Choroid plexus epithelial cell (primary cell): ENCODE results near the gene PICALM.

Experiments used
- DNase-seq: peaks from one replicate; pipeline ENCODE4 v3.0.0-alpha.2; 2010; ENCODE audit warnings: low read depth
- H3K4me3 ChIP-seq: 2 replicates; pipeline ENCODE4 v1.5.1; 2011; ENCODE audit warnings: low read depth, mild to moderate bottlenecking, control low read depth, low read length, moderate library complexity
- TF ChIP-seq, protein P1 (sequence below): conservative IDR thresholded peaks from 2 replicates; pipeline ENCODE4 v1.5.1; 2011; ENCODE audit warnings: low read depth, mild to moderate bottlenecking, control low read depth, inconsistent platforms, low read length, moderate library complexity

Gene PICALM

DNA sequence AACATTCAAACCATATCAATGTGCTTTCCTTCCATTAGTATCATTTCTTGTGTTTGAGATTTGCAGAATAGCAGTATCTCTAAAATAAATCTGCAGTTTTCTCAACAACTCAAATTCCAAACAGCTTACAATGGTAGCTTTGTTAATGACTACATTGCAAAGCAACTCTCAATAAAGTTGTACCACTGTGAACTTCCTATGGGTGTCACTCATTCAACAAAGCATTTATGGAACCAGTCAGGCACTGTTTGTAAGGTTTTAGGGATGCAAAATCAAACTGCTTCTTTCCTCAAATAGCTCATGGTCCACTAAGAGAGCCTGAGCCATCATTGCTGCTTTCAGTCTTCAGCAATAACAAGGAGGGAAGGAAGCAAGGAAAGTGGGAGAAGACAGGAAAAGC, 122.7 kb downstream of the PICALM start:
- H3K4me3 ChIP-seq = no peak overlapping the region
- DNase-seq = peak; percentile 32
- TF ChIP-seq, protein P1, sequence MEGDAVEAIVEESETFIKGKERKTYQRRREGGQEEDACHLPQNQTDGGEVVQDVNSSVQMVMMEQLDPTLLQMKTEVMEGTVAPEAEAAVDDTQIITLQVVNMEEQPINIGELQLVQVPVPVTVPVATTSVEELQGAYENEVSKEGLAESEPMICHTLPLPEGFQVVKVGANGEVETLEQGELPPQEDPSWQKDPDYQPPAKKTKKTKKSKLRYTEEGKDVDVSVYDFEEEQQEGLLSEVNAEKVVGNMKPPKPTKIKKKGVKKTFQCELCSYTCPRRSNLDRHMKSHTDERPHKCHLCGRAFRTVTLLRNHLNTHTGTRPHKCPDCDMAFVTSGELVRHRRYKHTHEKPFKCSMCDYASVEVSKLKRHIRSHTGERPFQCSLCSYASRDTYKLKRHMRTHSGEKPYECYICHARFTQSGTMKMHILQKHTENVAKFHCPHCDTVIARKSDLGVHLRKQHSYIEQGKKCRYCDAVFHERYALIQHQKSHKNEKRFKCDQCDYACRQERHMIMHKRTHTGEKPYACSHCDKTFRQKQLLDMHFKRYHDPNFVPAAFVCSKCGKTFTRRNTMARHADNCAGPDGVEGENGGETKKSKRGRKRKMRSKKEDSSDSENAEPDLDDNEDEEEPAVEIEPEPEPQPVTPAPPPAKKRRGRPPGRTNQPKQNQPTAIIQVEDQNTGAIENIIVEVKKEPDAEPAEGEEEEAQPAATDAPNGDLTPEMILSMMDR = no peak

DNA sequence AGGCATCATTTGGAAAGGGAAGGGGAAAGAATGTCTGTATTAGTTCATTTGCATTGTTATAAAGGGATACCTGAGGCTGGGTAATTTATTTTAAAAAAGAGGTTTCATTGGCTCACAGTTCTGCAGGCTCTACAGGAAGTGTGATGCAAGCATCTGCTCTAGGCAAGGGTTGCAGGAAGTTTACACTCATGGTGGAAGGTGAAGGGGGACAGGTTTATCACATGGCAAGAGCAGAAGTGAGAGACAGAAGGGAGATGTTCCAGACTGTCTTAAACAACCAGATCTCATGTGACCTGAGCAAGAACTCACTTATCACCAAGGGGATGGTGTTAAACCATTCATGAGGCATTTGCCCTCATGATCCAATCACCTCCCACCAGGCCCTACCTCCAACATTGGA, 123.1 kb downstream of the PICALM start:
- TF ChIP-seq, protein P1 = no peak
- no peak for DNase-seq
- H3K4me3 ChIP-seq = no peak overlapping the region

DNA sequence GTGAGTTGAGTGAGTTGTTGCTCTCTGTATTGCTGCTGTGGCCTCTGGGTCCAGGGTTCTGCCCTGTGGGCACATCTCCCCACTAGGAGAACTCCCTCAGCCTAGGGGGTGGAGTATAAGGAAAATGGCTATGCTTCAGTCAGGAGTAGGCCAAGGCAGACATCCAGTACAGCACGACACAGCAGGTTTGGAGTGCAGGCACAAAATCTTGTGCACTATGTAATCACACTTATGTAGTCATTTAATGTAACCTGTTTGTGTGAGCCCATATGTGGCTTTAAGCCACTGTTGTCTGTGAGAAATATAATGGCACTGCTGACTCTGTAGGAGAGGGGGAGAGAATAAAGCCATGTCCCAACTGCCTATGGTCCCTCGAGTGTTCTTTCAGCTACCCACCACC, 123.6 kb downstream of the PICALM start:
- H3K4me3 ChIP-seq = no peak overlapping the region
- TF ChIP-seq, protein P1 = no peak
- DNase-seq = no peak

DNA sequence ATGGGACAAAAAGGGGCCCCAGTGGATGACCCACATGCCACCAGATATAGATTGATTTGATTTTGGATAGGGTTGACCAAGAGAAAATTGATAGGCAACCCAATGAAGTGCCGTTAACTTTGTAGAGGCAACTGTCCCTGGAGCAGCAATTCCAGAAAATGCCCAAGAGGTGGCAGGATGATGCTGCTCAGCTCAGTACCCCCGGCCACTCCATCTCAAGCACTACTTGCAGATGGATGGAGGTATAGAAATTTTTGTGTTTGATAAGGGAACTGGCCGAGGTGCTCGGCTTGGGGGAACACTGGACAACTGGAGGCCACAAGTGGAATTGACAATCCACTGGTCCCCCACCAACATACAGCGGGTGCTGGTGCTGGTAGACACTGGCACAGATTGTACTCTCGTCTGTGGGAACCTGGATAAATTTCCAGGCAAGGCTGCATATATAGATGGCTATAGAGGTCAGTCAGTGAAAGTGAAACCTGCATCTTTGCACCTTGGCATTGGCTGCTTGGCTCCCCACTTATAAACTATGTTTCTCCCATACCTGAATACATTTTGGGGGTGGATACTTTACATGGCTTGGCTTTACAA, 127.4 kb downstream of the PICALM start:
- DNase-seq = peak; percentile 90
- TF ChIP-seq, protein P1 = peak; percentile 85
- H3K4me3 ChIP-seq = no peak overlapping the region

DNA sequence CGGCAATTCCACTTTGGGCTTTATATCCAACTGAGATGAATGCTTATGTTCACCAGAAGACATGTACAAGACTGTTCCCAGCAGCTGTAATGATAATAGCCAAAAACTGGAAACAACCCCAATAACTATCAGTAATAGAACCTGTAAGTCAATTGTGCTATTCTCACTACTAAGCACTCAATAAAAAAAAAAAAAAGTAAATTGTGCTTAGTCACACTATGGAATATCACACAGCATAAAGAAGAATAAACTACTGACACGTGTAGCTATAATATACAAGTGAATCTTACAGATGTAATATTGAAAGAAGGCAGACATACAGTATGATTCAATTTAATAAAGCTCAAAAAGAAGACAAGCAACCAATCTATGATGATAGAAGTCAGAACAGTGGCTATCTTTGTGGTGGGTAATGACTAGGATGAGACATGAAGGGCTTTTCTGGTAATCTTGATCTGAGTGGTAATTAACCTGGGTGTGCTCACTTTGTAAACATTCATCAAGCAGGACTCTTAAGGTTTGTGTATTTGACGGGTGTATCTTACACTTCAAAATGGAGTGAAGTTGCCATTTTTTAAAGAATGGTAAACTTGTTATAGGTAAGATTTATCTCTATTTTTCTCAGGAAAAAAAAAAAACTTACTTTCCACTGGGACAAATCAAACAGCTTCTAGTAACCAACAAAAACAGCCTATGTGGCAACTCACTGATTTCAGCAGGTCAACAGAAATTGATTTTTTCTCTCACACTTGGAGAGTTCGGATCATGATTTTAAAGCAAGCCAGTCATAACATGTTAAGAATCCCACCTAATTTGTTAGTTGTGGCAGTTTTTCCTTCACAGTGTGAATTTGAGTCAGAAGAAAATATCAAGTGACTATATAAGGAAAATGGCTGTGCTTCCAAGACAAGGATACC, 129.5 kb downstream of the PICALM start:
- no peak overlapping the region for H3K4me3 ChIP-seq
- TF ChIP-seq, protein P1 = no peak
- DNase-seq = no peak

DNA sequence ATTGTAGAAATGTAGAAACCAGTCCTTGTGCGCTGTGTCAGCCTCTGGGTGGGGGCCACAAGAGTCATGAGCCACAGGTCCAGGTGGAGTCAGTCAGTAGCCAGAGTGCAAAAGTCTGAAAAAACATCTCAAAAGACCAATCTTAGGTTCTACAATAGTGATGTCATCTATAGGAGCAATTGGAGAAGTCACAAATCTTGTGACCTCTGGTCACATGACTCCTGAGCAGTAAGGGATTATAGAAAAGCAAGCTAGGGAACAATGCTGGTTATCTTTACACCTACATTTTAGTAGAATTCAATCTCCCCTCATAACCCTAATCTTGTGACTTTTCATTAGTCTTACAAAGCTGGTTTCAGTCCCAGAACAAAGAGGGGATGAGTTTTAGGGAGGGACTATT, 131.0 kb downstream of the PICALM start:
- TF ChIP-seq, protein P1 = no peak
- no peak overlapping the region for H3K4me3 ChIP-seq
- no peak for DNase-seq
